Panc1 (cell line): ENCODE results near the gene C12orf56. TPM values are rescaled to one million over a fixed set of nuclear protein-coding genes. Genes with fewer than 3 reads are reported as not detected.

Source experiments
- ATAC-seq: fragments of 200-7000 bp; cut with Tn5 transposase; 2 replicates; pipeline ENCODE4 v1.9.1; 2020; ENCODE audit warnings: mild to moderate bottlenecking, moderate library complexity
- BruUV-seq: library from RNA; stranded (reverse); fragments of 400-500 nt; replicated peaks from 2 replicates; lab custom pipeline; 2021; lab: Mats Ljungman, UMichigan
- CTCF ChIA-PET: fragments of 300-600 bp; sonication (Branson Sonifier 250); formaldehyde crosslinking; loops from one replicate; lab custom pipeline; 2022; ENCODE audit warnings: antibody characterized with exemption; lab: Charles Lee
- POLR2A ChIA-PET: fragments of 300-600 bp; sonication (Branson Sonifier 250); formaldehyde crosslinking; loops from one replicate; lab custom pipeline; 2022; ENCODE audit warnings: antibody characterized with exemption; lab: Charles Lee
- DNase-seq: peaks from one replicate; pipeline ENCODE4 v3.0.0-alpha.2; 2010; ENCODE audit warnings: low read depth, low spot score
- H3K27ac ChIP-seq: 2 replicates; pipeline ENCODE4 v1.5.1; 2011; ENCODE audit warnings: mild to moderate bottlenecking, low read length, inconsistent platforms
- H3K27me3 ChIP-seq: fragments of 200-500 bp; sonication (Bioruptor generic); 2 replicates; pipeline ENCODE4 v1.6.0; 2014; ENCODE audit warnings: low read length, inconsistent platforms; ENCODE audit not compliant: control insufficient read depth, insufficient read depth
- H3K36me3 ChIP-seq: fragments of 200-500 bp; sonication (Bioruptor generic); 2 replicates; pipeline ENCODE4 v1.5.1; 2014; ENCODE audit warnings: inconsistent platforms, mild to moderate bottlenecking, low read length, moderate library complexity; ENCODE audit not compliant: control insufficient read depth, insufficient read depth
- H3K4me1 ChIP-seq: 2 replicates; pipeline ENCODE4 v1.5.1; 2011; ENCODE audit warnings: inconsistent platforms, mild to moderate bottlenecking, low read length, moderate library complexity; ENCODE audit not compliant: control insufficient read depth, insufficient read depth
- H3K4me3 ChIP-seq, 2 experiments: 2 replicates each; pipeline ENCODE4 v1.5.1; 2011 to 2012; ENCODE audit warnings: low read depth in 2 of 2, low read length in 2 of 2, mild to moderate bottlenecking in 2 of 2, inconsistent platforms in 1 of 2, moderate library complexity in 1 of 2
- H3K9me3 ChIP-seq: fragments of 200-500 bp; sonication (Bioruptor generic); 2 replicates; pipeline ENCODE4 v1.5.1; 2014; ENCODE audit warnings: low read depth, mild to moderate bottlenecking, inconsistent platforms, low read length, moderate library complexity; ENCODE audit not compliant: control insufficient read depth, insufficient read depth
- CTCF ChIP-seq: fragments of 450-650 bp; IDR thresholded peaks from 2 replicates; pipeline ENCODE4 v1.5.1; 2017; ENCODE audit warnings: mild to moderate bottlenecking
- POLR2AphosphoS5 ChIP-seq: IDR thresholded peaks from 2 replicates; pipeline ENCODE4 v1.6.1; 2012; ENCODE audit warnings: mild to moderate bottlenecking, low read depth, low read length, moderate library complexity
- REST ChIP-seq, 2 experiments: IDR thresholded peaks; 2 replicates each; pipeline ENCODE4 v1.6.1; 2011 to 2012; ENCODE audit warnings: low read depth in 2 of 2, control low read depth in 1 of 2, low read length in 1 of 2, mild to moderate bottlenecking in 1 of 2, moderate library complexity in 1 of 2; ENCODE audit not compliant: insufficient read depth in 1 of 2
- SIN3A ChIP-seq: IDR thresholded peaks from 2 replicates; pipeline ENCODE4 v1.6.1; 2012; ENCODE audit warnings: low read depth, mild to moderate bottlenecking, low read length, moderate library complexity, borderline replicate concordance; ENCODE audit not compliant: insufficient read depth
- TCF7L2 ChIP-seq: IDR thresholded peaks from 2 replicates; pipeline ENCODE4 v1.6.1; 2011; ENCODE audit warnings: mild to moderate bottlenecking, low read depth, low read length, inconsistent platforms
- in situ Hi-C: cut with HindIII; loops from 2 replicates; pipeline ENCODE4 v1.10.0; 2016; ENCODE audit warnings: low sequenced_read_pairs, low pct_unique_long_range_greater_than_20kb
- intact Hi-C: fragments of 100-400 bp; cut with micrococcal nuclease; formaldehyde crosslinking; loops from one replicate; pipeline ENCODE4 v1.10.0; 2022; ENCODE audit not compliant: unreplicated experiment
- total RNA-seq: library from RNA; stranded (reverse); gene quantifications from one replicate; pipeline ENCODE4 v1.2.1, GENCODE V29; 2021; ENCODE audit not compliant: unreplicated experiment

C12orf56 gene
- total RNA-seq, 1 experiment from 2014 or later = 2.8 TPM

- intact Hi-C loops (no loop called here), in situ Hi-C loops (no loop called here)
- Histone ChIP-seq H3K27me3 (no peaks in the 10 kb centered on the region), H3K4me1 (no peaks in the 10 kb centered on the region), H3K36me3 (no peaks in the 10 kb centered on the region), H3K4me3 (no peak overlapping the region), H3K9me3 (no peaks in the 10 kb centered on the region), H3K27ac (no peak overlapping the region)
- DNase-seq = no peak
- BruUV-seq = no TSS peak
- ChIA-PET CTCF (no interaction called here), POLR2A (no interaction called here)
- ATAC-seq = no peak
- TF ChIP-seq TCF7L2 (no peak), SIN3A (no peak), CTCF (no peak), REST (IDR thresholded peaks at IDR 0.05; ENCODE audit: insufficient read depth in 1 of 2, low read depth in 2 of 2, low read length in 1 of 2) (no peak), POLR2AphosphoS5 (no peak)
These were observed 121.4 kb downstream of the C12orf56 start for GRCh38 chr12:64269161-64269560.

GRCh38 chr12:64268409-64268808, 122.1 kb downstream of the C12orf56 start:
- Histone ChIP-seq H3K27me3 (no peaks in the 10 kb centered on the region), H3K9me3 (no peaks in the 10 kb centered on the region), H3K4me3 (no peak overlapping the region), H3K36me3 (no peaks in the 10 kb centered on the region), H3K4me1 (no peaks in the 10 kb centered on the region), H3K27ac (no peak overlapping the region)
- BruUV-seq = no TSS peak
- intact Hi-C loops (no loop called here), in situ Hi-C loops (no loop called here)
- TF ChIP-seq REST (IDR thresholded peaks at IDR 0.05; ENCODE audit: insufficient read depth in 1 of 2, low read depth in 2 of 2, low read length in 1 of 2) = no peak
- TF ChIP-seq SIN3A = no peak
- no peak for TF ChIP-seq TCF7L2
- no peak for TF ChIP-seq POLR2AphosphoS5
- no peak for TF ChIP-seq CTCF
- POLR2A ChIA-PET = no interaction called here
- CTCF ChIA-PET = no interaction called here
- DNase-seq (no peak), ATAC-seq (no peak)
